DMS153 (cell line): ENCODE results near the gene MRPL11.
A peak's percentile ranks its signal among the peaks of the same experiment; 100 is the strongest.
"Not testable (repeated sequence)": the region's sequence is repeated elsewhere in the genome, so short reads cannot be mapped to it uniquely, and the experiment has no call there.

Experiments
- DNase-seq: peaks from one replicate; lab custom pipeline; 2025; lab: John Stamatoyannopoulos, UW

Gene MRPL11

DNA sequence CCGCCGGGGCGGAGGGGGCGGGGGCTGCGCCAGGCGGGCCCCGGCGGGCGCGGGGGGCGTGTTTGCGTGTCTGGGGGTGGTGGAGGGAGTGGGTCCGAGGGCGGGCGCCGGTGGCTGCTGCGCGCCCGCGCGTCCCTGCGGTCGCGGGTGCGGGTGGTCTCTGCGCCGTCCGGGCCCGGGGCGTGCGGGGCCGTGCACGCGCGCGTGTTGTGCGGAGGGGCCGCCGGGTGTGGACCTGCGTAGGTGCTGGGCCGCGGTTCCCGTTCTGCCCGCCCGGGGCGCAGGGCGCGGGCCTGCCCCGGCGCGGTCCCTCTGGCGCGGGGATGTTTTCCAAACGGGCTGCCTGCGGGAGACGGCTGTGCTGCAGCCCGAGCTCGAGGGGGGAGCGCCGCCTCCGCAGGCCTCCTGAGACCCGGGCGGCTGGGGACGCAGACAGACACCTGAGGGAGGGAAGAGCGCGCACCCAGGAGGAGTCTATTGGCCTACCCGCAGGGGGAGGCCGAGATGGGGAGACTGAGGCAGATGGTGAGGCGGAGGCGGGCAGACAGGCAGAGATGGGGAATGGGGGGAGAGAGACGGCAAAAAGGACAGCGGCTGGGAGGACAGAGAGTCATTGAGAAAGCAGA lies 28.5 kb upstream of the MRPL11 start:
- DNase-seq, result no peak

- peak; percentile 67 for DNase-seq
Observed at GRCh38 chr11:66466225-66467033, 27.8 kb upstream of the MRPL11 start, which contains the start of gene PELI3. TSS of gene PELI3 (plus strand) at chr11:66466905. CDS start at chr11:66468129, 1,224 bp downstream.

DNA sequence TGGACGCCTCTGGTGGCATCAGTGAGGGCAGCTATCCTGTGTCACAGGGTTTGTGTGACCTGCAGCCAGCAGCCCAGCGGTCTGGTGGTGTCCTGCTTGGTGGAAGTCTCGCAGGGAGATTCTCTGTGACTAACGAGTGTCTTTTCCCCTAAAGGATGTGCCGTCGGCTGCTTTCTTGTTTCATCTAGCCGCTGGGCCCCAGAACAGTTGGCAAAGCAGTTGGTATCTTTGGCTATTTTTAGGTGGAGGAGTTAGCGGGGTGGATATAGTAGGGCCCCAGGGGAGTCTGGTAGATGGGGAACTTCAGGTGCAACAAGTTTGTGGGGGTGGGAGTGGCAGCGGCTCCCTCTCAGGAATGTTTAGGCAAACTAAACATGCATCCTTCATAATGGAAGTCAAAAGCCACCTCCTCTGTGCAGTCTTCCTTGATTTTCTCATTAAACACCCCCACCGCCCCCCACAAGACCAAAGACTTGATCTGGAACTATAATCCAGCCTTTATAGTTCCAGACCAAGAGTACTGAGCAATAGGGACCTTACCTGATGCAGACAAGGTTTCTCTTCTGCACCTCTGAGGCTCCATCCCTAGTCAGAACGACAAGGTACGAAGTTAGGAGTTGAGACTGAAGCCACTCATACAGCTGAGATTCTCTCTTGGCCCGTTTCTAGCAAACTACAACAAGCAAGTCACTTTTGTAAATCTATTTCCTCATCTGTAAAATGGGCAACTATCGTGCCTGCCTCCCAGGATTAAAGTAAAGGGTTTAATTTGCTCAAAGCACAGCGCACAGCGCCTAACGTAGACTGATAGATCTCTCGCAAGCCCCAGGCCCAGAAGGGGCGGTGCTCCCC lies 27.0 kb upstream of the MRPL11 start:
- DNase-seq, result no peak

DNA sequence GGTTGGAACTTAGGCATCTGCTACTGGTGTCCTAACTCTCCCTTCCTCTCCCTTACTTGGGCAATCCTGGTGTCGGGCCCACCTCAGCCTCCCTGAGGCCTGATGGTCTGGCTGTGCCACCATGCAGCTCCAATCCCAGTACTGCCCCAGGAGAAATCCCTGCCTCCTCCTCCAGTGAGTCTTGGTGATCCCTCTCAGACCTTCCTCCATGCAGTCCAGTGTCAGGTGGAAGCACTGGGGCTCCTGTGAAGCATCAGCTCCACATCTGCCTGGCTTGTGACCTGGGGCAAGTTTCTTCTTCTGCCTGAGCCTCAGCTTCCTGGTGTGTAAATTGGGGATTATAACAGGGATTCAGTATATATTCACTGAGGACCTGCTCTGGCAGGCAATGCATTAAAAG lies 26.3 kb upstream of the MRPL11 start:
- no peak for DNase-seq

GRCh38 chr11:66464116-66464515 lies 25.5 kb upstream of the MRPL11 start:
- not testable (repeated sequence) for DNase-seq

DNA sequence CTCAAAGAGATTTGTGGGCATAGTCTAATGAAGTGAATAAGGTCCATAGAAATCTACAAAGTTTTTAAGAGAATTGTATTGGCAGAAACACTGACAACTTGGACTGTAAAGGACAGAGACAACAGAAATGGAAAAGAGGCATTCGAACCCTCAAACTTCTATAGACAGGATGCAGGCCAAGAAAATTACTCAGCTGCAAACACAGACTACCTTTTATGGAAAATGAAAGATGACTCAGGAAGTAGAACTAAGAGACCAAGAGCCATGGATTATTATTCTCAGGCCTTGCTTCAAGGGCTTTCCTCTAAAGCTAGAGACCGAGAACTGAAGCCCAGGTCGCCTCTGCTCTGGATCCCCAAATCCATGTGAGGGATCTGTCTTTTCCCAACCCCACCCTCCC lies 24.3 kb upstream of the MRPL11 start:
- no peak for DNase-seq

DNA sequence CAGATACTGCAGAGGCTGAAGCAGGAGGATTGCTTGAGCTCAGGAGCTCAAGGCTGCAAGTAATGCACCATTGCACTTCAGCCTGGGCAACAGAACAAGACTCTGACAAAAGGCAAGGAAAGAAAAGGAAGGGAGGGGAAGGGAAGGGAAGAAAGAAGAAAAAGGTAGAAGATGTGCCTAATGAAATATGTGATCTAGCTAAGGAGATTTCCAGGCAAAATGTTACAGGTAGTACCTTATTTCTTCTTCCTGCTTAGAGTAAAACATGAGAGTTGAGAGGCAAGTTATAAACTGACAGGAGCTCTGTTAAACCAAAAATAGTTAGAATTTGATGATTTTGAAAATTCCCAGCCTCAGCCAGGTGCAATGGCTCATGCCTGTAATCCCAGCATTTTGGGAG lies 23.4 kb upstream of the MRPL11 start:
- no peak for DNase-seq

DNA sequence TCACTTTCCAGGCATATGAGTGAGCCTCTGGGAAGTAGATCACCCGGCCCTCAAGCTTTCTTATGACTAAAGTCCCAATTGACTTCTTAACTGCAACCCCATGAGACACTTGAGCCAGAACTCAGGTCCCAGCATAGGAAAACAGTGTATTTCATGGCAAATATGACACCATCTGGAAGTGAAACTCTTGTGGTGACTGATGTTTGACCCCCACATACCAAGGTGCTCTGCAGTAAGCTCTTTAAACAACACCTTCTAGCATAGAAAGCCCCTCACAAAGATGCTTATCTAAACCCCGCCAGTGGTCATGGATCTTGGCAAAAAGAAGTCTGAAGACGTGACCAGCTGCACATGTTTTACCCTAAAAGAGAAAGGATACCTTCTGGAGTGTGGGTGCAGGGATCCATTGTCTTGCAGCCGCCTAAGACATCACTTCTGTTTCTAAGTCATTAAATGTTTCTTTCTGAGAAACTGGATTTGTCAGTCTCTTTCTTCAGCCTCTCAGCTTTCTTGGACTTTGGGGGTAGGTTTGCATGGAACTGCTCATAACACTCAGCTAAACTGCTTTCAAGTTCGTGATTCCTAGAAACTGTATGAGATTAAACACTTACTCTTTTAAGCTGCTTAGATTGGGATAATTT lies 20.6 kb upstream of the MRPL11 start:
- DNase-seq, result no peak

GRCh38 chr11:66457826-66458225 lies 19.2 kb upstream of the MRPL11 start:
- no peak for DNase-seq

- no peak for DNase-seq
Observed at GRCh38 chr11:66454828-66455227, 16.2 kb upstream of the MRPL11 start.

DNA sequence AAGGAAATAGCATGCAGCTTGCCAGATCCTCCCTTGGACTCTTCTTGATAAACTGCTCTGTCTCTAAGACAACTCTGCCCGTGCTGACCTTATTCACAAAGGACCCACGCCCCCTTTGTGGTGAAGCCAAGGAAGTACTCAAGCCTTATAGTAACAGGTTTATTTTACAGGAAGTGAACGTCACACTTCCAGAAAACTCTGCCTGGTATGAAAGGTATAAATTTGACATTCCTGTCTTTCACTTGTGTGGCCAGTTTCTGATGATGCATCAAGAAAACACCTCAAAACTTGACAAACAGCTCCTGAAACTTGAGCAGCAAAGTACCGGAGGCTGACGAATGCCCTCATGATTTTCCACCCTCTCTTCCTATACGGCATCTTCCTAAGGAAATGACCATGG lies 15.6 kb upstream of the MRPL11 start:
- DNase-seq, result no peak

DNA sequence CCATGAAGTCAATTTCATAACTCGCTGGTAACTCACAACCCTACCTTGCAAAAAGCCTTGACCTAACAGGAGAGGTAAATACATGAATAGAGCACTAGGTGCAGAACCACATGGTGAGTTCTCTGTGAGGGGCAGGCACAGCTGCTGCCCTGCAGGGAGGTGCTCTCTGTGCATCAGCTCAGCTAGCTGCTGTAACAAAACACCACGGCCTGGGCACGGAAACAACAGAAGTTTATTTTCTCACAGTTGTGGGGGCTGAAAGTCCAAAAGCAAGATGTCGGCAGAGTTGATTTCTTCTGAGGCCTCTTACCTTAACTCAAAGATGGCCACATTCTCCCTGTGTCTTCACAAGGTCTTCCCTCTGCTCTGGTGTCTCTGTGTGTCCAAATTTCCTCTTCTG lies 13.0 kb upstream of the MRPL11 start:
- no peak for DNase-seq

DNA sequence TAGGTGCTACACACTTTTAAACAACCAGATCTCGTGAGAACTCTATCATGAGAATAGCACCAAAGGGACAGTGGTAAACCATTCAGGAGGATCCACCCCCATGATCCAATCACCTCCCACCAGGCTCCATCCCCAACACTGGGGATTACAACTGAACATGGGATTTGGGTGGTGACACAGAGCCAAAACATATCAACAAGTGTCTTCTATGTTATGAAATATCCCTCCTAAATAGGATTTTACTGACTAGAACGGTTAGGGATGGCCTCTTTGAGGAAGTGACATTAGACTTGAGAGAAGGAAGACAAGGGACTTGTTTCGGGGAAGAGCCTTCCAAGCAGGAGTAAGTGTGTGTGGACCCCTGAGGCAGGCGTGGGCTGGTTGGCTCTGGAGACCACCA lies 11.9 kb upstream of the MRPL11 start:
- DNase-seq, result no peak

- no peak for DNase-seq
Observed at GRCh38 chr11:66448523-66448922, 9.9 kb upstream of the MRPL11 start.

DNA sequence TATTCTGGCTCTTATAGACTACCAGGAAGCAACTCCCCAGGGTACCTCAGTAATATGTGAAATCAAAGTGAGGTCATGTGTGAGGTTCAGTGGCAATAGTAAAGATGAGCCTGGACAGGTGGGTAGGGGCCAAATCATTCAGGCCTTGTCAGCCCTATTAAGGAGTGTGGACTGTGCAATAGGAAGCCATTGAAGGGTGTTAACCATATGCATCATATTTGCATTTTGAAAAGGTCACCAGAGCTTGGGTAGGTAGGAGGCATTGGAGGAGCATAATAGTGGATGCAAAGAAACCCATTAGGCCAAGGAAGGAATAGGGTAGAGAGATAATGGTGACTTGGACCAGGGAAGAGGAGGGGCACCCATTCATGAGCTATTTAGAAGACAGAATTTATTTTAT lies 8.4 kb upstream of the MRPL11 start:
- no peak for DNase-seq

DNA sequence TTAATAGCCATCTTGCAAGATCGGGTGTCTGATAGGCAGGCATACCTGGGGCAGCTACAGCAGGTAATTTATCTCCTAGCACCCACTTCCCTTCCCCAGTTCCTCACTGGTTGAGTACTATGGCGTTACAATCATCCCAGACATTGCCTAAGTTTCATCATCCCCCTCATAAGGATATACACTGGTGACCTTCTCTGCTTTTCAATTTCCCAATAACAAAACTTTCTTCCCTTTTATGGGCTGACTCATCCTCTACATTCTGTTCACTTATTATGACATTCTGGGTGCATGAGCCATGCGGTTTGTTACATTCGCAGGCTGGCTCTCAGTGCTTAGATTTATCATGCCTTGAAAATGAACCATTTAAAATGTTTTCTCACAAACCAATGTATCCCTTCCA lies 5.0 kb upstream of the MRPL11 start:
- DNase-seq, result no peak

- DNase-seq, result not testable (repeated sequence)
Observed at GRCh38 chr11:66440940-66441282, 2.3 kb upstream of the MRPL11 start.

- not testable (repeated sequence) for DNase-seq
Observed at GRCh38 chr11:66440101-66440939, 1.7 kb upstream of the MRPL11 start.

DNA sequence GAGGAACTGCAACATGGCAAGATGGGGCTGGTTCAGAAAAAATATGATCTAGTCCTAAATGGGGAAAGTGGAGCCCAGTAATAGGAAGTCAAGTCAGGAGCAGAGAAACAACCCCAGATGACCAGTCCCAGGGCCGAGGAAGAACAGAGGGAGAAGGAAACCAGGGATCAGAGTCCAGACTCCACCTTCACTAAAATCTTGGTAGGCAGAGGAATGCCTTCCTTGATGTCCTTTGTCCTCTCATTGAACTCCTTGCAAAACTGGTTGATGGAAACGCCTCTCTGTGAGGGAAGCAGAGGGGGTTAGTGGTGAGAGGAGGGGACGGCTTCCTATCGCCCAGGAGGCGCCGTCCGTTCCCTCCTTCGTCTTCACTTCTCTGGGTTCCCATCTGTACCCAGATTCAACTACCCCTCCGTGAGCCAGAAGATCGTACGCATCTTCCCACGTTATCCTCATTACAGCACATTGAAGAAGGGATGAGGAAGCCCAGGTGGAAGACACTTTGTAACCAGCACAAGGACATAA lies 607 bp downstream of the MRPL11 start:
- DNase-seq, result no peak

DNA sequence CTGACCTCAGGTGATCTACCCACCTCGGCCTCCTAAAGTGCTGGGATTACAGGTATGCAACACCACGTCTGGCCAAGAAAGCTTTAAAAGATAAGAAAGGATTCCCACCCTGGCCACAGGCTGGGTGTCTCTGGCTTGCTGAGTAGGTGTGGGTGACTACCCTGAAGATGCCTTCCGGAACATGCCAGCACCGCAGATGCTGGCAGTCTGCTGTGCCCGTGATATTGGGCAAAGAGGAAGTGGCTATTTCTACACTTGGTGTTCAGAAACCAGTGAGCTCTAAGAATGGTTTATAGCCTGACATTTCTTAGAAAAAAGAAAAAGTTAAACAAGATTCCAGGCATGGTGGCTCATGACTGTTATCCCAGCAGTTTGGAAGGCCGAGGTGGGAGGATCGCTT lies 6.1 kb downstream of the MRPL11 start:
- no peak for DNase-seq

DNA sequence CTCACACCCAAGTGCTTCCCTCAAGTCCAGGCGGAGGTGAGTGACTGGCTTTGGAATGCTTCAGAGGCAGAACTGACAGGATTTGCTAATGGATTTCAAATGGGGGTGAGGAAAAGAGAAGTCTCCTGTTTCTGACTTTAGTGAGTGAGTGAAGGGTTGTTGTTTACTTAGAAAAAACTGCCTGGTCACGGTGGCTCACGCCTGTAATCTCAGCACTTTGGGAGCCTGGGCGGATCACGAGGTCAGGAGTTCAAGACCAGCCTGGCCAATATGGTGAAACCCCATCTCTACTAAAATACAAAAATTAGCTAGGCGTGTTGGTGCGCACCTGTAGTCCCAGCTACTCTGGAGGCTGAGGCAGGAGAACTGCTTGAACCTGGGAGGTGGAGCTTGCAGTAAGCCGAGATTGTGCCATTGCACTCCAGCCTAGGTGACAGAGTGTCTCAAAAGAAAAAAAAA lies 6.7 kb downstream of the MRPL11 start:
- not testable (repeated sequence) for DNase-seq
